ENCODE results near the gene GFRAL.
"Not testable (repeated sequence)": the region's sequence is repeated elsewhere in the genome, so short reads cannot be mapped to it uniquely, and the experiment has no call there.

GFRAL gene, protein sequence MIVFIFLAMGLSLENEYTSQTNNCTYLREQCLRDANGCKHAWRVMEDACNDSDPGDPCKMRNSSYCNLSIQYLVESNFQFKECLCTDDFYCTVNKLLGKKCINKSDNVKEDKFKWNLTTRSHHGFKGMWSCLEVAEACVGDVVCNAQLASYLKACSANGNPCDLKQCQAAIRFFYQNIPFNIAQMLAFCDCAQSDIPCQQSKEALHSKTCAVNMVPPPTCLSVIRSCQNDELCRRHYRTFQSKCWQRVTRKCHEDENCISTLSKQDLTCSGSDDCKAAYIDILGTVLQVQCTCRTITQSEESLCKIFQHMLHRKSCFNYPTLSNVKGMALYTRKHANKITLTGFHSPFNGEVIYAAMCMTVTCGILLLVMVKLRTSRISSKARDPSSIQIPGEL

DNA sequence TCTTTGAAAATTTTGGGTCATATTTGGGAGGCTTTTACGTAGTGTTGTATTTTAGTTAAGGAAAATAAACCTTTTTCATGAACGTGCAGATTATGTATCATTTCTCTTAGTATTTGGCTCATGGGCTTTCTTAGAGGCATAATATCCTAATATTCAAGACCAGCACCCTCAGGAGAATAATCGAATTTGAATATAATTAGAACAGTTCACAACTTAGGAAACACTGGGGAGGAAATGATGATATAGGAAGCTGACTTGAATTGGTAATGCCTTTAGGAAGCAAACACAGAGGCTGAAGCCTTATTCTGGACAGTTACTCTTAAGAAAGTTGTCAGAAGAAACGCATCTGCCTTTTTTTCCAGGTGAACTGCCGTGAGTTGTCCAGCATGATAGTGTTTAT, at the start of gene GFRAL:
TSS of gene GFRAL (plus strand) at position 301 of the 400 bp plus-strand sequence. CDS start at position 387, 86 bp downstream.
- no peak within 1 kb of the TSS for H3K9ac ChIP-seq (ENCODE audit: low read depth, low read length)
- no peaks in the 10 kb centered on the region for H3K9me3 ChIP-seq (ENCODE audit: insufficient read depth, low read depth, low read length)
- no peak within 1 kb of the TSS for H3K4me3 ChIP-seq (ENCODE audit: low read length)
- no peaks in the 10 kb centered on the region for H3K36me3 ChIP-seq (ENCODE audit: insufficient read depth, low read depth, low read length)
- H3K27ac ChIP-seq (ENCODE audit: low read length) = no peak within 1 kb of the TSS
- no peaks in the 10 kb centered on the region for H3K4me1 ChIP-seq (ENCODE audit: insufficient read depth, low read length)
- H3K27me3 ChIP-seq (ENCODE audit: insufficient read depth, low read length) = no peaks in the 10 kb centered on the region

DNA sequence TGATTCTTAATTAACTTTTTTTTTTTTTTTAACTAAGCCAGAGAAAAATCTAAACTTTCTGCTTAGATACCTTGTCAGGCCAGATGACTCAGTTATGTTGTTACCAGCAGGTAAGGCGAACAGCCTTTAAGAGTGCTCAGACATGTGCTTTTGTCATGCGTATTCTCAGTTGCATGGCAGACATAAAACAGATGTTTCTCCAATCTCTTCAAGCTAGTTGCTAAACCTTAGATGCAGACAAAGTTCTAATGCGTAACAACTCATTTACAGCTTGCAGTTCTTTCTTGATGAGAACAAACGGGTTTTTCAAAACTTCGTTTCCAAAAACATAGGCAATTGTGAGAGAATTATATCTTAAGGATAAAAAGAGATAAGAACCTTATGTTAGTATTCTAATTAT, 49.6 kb upstream of the GFRAL start:
- H3K36me3 ChIP-seq (ENCODE audit: insufficient read depth, low read depth, low read length) = no peaks in the 10 kb centered on the region
- H3K27ac ChIP-seq (ENCODE audit: low read length) = no peak overlapping the region
- no peak overlapping the region for H3K9ac ChIP-seq (ENCODE audit: low read depth, low read length)
- peaks cover 13% of the 10 kb centered on the region; the same call in 1 of the 2 replicates for H3K4me1 ChIP-seq (ENCODE audit: insufficient read depth, low read length)
- H3K4me3 ChIP-seq (ENCODE audit: low read length) = no peak overlapping the region
- no peaks in the 10 kb centered on the region for H3K9me3 ChIP-seq (ENCODE audit: insufficient read depth, low read depth, low read length)
- H3K27me3 ChIP-seq (ENCODE audit: insufficient read depth, low read length) = no peaks in the 10 kb centered on the region

DNA sequence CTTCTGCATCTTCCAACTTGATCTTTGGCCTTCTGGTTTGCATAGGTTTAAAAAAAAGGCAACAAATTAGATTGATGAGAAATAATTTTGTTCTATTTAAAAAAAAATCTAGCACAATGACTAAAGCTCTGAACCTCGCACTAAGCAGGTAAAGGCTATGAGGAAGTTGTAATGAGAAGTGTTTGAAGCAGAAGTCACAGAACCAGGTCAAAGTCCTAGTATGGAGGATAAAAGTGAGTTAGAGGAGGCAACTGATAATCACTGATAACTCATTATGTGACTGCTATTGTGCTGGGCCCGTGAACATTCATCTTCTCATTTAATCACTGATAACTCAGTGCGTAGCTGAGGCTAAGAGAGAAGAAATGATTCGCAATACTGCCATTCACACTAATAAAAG, 46.1 kb upstream of the GFRAL start:
- Histone ChIP-seq H3K9me3 (ENCODE audit: insufficient read depth, low read depth, low read length) (no peaks in the 10 kb centered on the region), H3K27ac (ENCODE audit: low read length) (no peak overlapping the region), H3K27me3 (ENCODE audit: insufficient read depth, low read length) (no peaks in the 10 kb centered on the region), H3K4me1 (ENCODE audit: insufficient read depth, low read length) (peaks cover 13% of the 10 kb centered on the region; the same call in 1 of the 2 replicates), H3K36me3 (ENCODE audit: insufficient read depth, low read depth, low read length) (no peaks in the 10 kb centered on the region), H3K4me3 (ENCODE audit: low read length) (no peak overlapping the region), H3K9ac (ENCODE audit: low read depth, low read length) (no peak overlapping the region)

DNA sequence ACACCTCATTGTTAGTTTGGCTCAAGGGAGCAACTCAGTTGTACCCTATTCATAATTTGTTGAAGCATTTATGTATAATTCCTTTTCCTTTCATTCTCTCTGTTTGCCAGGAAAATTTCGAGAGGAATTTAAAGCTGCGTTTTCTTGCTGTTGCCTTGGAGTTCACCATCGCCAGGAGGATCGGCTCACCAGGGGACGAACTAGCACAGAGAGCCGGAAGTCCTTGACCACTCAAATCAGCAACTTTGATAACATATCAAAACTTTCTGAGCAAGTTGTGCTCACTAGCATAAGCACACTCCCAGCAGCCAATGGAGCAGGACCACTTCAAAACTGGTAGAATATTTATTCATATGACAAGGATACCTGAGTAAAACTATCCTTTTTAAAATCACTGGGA, 45.2 kb upstream of the GFRAL start:
- Histone ChIP-seq H3K27ac (ENCODE audit: low read length) (no peak overlapping the region), H3K4me1 (ENCODE audit: insufficient read depth, low read length) (peaks cover 10% of the 10 kb centered on the region; the same call in 1 of the 2 replicates), H3K9ac (ENCODE audit: low read depth, low read length) (no peak overlapping the region), H3K36me3 (ENCODE audit: insufficient read depth, low read depth, low read length) (no peaks in the 10 kb centered on the region), H3K4me3 (ENCODE audit: low read length) (no peak overlapping the region), H3K27me3 (ENCODE audit: insufficient read depth, low read length) (no peaks in the 10 kb centered on the region), H3K9me3 (ENCODE audit: insufficient read depth, low read depth, low read length) (no peaks in the 10 kb centered on the region)

DNA sequence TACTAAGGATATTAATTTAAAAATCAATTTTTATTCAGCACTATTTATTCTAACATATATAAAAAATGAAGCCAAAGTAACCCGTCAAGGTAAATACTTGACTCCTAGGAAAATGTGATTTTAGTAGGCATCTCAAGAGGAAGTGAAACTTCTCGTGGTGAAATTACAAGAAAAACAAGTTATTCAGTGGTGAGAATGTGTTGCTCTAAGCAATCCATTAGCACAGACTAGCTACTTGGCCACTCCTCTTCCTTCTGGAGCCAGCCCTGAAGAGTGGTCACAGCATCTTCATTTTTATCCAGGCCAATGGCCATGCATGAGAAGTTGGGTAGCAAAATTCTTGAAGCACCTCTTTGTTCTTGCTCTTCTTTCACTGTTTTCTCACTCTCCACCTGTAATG, 40.4 kb upstream of the GFRAL start:
- Histone ChIP-seq H3K9ac (ENCODE audit: low read depth, low read length) (no peak overlapping the region), H3K4me3 (ENCODE audit: low read length) (no peak overlapping the region), H3K9me3 (ENCODE audit: insufficient read depth, low read depth, low read length) (no peaks in the 10 kb centered on the region), H3K4me1 (ENCODE audit: insufficient read depth, low read length) (no peaks in the 10 kb centered on the region), H3K27me3 (ENCODE audit: insufficient read depth, low read length) (no peaks in the 10 kb centered on the region), H3K36me3 (ENCODE audit: insufficient read depth, low read depth, low read length) (no peaks in the 10 kb centered on the region), H3K27ac (ENCODE audit: low read length) (no peak overlapping the region)

DNA sequence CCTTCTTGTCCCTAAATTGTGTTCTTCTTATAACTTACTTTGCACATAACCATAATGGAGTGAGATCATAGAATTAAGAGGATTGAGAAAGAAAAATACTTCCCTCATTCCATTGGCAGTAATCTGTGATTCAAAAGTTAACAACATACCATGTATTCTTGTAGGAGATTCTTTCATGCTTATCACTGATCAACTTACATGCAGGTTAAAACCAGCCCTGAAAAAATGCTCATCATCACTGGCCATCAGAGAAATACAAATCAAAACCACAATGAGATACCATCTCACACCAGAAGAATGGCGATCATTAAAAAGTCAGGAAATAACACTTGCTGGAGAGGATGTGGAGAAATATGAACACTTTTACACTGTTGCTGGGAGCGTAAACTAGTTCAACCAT, 36.5 kb upstream of the GFRAL start:
- no peaks in the 10 kb centered on the region for H3K9me3 ChIP-seq (ENCODE audit: insufficient read depth, low read depth, low read length)

DNA sequence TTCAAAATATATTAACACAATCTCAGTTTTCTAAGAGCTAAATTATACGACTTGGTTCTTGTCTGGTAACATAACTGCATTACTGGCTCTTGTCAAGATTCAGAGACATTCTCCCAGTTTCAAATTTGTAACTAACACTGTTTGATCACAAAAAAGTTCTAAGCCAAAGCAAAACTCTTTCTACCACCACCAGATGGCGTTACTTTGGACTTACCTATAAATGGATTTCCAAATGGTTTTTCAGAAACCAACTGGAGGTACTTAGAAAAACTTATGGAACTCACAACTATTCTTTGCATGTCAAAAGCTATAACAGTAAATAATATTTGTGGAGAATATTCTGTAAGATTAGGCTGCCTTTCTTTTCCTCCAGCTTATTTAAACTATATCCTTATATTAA, 34.2 kb upstream of the GFRAL start:
- Histone ChIP-seq H3K9ac (ENCODE audit: low read depth, low read length) (no peak overlapping the region), H3K36me3 (ENCODE audit: insufficient read depth, low read depth, low read length) (no peaks in the 10 kb centered on the region), H3K4me1 (ENCODE audit: insufficient read depth, low read length) (no peaks in the 10 kb centered on the region), H3K27me3 (ENCODE audit: insufficient read depth, low read length) (no peaks in the 10 kb centered on the region), H3K27ac (ENCODE audit: low read length) (no peak overlapping the region), H3K4me3 (ENCODE audit: low read length) (no peak overlapping the region), H3K9me3 (ENCODE audit: insufficient read depth, low read depth, low read length) (no peaks in the 10 kb centered on the region)

More for the DNA sequence above, 36.5 kb upstream of the GFRAL start:
- Histone ChIP-seq H3K27me3 (ENCODE audit: insufficient read depth, low read length) (no peaks in the 10 kb centered on the region), H3K9ac (ENCODE audit: low read depth, low read length) (no peak overlapping the region), H3K4me1 (ENCODE audit: insufficient read depth, low read length) (no peaks in the 10 kb centered on the region), H3K36me3 (ENCODE audit: insufficient read depth, low read depth, low read length) (no peaks in the 10 kb centered on the region), H3K27ac (ENCODE audit: low read length) (no peak overlapping the region), H3K4me3 (ENCODE audit: low read length) (no peak overlapping the region)

DNA sequence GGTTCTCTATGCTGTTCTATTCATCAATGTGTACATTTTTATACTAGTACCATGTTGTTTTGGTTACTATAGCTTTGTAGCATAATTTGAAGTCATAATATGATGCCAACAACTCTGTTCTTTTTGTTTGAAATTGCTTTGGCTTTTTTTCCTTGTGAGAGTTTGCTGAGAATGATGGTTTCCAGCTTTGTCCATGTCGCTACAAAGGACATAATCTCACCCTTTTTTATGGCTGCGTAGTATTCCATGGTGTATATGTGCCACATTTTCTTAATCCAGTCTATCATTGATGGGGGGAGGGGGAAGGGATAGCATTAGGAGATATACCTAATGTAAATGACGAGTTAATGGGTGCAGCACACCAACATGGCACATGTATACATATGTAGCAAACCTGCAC, 30.1 kb upstream of the GFRAL start:
- not testable (repeated sequence) for H3K27me3 ChIP-seq (ENCODE audit: insufficient read depth, low read length); H3K4me1 ChIP-seq (ENCODE audit: insufficient read depth, low read length); H3K36me3 ChIP-seq (ENCODE audit: insufficient read depth, low read depth, low read length); H3K4me3 ChIP-seq (ENCODE audit: low read length); H3K9me3 ChIP-seq (ENCODE audit: insufficient read depth, low read depth, low read length); H3K9ac ChIP-seq (ENCODE audit: low read depth, low read length); H3K27ac ChIP-seq (ENCODE audit: low read length)

DNA sequence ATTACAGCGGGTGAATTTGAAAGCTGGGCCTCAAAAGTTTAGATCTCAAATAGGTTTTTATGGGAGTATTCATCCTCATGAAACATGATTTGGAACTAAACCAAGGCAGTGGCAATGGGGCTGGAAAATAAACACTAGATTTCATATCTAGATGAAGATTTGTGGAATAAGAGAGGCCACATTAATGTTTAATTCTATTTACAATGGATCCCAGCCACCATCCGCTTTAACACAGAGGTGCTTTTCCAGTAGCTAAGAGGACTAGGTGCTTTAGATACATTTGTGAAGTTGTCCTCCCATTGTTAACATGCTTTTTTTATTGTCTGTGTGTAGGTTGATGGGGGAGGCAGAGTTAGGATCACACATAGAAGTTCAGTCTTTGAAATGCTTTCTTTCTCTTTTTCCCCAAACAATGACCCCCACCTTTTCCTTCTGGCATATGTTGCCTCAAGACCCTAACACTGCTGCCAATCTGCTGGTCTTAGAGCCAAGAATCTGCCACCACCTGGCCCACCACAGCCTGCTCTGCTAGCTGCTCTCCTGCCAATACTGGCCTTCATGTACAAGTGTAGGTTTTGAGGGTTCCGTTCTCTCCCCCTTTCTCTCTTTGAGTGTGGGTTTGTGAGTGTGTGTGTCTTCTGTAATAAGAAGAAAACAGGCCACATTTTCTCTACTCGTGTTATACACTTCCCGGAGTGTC, 27.8 kb upstream of the GFRAL start:
- Histone ChIP-seq H3K27me3 (ENCODE audit: insufficient read depth, low read length) (no peaks in the 10 kb centered on the region), H3K27ac (ENCODE audit: low read length) (no peak overlapping the region), H3K4me3 (ENCODE audit: low read length) (no peak overlapping the region), H3K4me1 (ENCODE audit: insufficient read depth, low read length) (no peaks in the 10 kb centered on the region), H3K9ac (ENCODE audit: low read depth, low read length) (no peak overlapping the region), H3K9me3 (ENCODE audit: insufficient read depth, low read depth, low read length) (no peaks in the 10 kb centered on the region), H3K36me3 (ENCODE audit: insufficient read depth, low read depth, low read length) (no peaks in the 10 kb centered on the region)

DNA sequence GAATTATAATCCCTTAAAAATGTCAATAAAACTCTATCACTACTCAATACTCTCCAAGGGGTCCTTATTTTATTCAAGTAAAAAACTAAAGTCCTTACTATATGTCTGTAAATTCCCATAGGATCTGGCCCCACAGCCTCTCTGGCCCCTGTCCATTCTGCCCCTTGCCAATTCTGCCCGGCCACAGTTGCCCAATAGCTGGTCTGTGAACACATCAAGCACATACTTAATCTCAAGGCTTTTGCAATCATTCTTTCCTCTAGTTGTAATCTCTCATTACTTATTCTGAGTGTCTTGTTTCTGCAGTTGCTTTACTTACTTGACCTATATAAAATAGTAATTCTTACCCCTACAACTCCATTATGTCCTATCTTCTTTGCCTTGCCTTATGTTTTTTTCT, 22.5 kb upstream of the GFRAL start:
- Histone ChIP-seq H3K9me3 (ENCODE audit: insufficient read depth, low read depth, low read length) (no peaks in the 10 kb centered on the region), H3K4me1 (ENCODE audit: insufficient read depth, low read length) (no peaks in the 10 kb centered on the region), H3K9ac (ENCODE audit: low read depth, low read length) (no peak overlapping the region), H3K4me3 (ENCODE audit: low read length) (no peak overlapping the region), H3K27ac (ENCODE audit: low read length) (no peak overlapping the region), H3K27me3 (ENCODE audit: insufficient read depth, low read length) (no peaks in the 10 kb centered on the region), H3K36me3 (ENCODE audit: insufficient read depth, low read depth, low read length) (no peaks in the 10 kb centered on the region)

DNA sequence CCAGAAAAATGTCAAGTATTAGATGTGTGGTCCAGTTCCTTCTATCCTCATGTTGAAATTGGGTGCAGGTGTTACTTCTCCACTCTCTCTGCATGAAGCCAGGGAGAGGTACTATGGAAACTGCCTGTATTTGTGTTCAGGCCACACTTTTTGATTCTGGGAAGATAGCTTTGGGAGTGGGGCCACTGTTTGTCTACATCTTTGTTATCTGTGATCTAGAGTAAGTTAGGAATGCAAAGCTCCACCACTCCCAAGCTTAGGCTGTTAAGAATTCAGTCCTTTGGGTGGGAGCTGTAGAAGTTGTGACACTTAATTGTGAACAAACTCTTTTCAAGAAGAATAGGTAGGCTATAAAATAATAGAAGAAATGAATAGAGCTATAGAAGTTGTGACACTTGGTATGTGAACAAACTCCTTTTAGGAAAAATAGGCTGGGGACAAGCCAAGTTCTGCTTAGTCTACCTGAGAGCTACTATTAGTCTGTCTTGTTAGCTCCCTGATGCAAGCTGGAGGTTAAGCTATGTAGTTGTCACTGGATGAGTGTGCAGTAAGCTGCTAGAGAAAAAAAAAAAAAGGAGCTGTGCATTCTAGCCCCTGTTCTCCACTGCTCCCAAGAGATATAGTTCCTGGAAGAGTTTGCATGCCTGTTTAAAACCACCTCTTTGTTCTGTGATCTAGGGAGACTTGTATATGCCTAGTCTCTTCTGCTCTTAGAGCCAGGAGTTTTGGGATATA, 7.1 kb upstream of the GFRAL start:
- Histone ChIP-seq H3K4me3 (ENCODE audit: low read length) (no peak overlapping the region), H3K9me3 (ENCODE audit: insufficient read depth, low read depth, low read length) (no peaks in the 10 kb centered on the region), H3K4me1 (ENCODE audit: insufficient read depth, low read length) (no peaks in the 10 kb centered on the region), H3K27ac (ENCODE audit: low read length) (no peak overlapping the region), H3K27me3 (ENCODE audit: insufficient read depth, low read length) (no peaks in the 10 kb centered on the region), H3K9ac (ENCODE audit: low read depth, low read length) (no peak overlapping the region), H3K36me3 (ENCODE audit: insufficient read depth, low read depth, low read length) (no peaks in the 10 kb centered on the region)

Data from iPS-20b (cell line).